H1 (cell line): ENCODE data around the gene RAB44. TPM values are rescaled to one million over a fixed set of nuclear protein-coding genes. Genes with fewer than 3 reads are reported as not detected.

Source experiments
- CTCF ChIA-PET: fragments of 300-600 bp; sonication (Branson Sonifier 250); formaldehyde crosslinking; loops from one replicate; lab custom pipeline; 2021; ENCODE audit not compliant: partially characterized antibody; lab: Charles Lee
- POLR2A ChIA-PET: fragments of 300-600 bp; sonication (Branson Sonifier 250); formaldehyde crosslinking; loops from one replicate; lab custom pipeline; 2021; ENCODE audit warnings: inconsistent platforms; ENCODE audit not compliant: partially characterized antibody; lab: Charles Lee
- DNase-seq, 2 experiments: peaks; one replicate each; pipeline versions ENCODE4 v3.0.0 to v3.0.0-alpha.2; 2010 to 2022; ENCODE audit warnings: low spot score in 2 of 2, low read depth in 1 of 2, mixed read lengths in 1 of 2
- FAIRE-seq: peaks from 2 replicates; lab custom pipeline; 2011; peaks lifted over from hg19 to GRCh38; lab: Jason Lieb, UNC
- H2AFZ ChIP-seq: 2 replicates; pipeline ENCODE4 v1.8.1; 2012; ENCODE audit warnings: low read length, inconsistent platforms
- H2AK5ac ChIP-seq: 2 replicates; pipeline ENCODE4 v1.6.1; 2013; ENCODE audit warnings: low read depth, low read length
- H2BK120ac ChIP-seq: replicated peaks from 2 replicates; pipeline ENCODE3; 2013; ENCODE audit warnings: low read depth, low read length, inconsistent platforms
- H2BK12ac ChIP-seq: 2 replicates; pipeline ENCODE4 v1.6.1; 2013; ENCODE audit warnings: low read depth, low read length
- H2BK15ac ChIP-seq: 2 replicates; pipeline ENCODE4 v1.6.1; 2013; ENCODE audit warnings: low read length
- H2BK20ac ChIP-seq: 2 replicates; pipeline ENCODE4 v1.6.1; 2013; ENCODE audit warnings: low read length
- H2BK5ac ChIP-seq: 2 replicates; pipeline ENCODE4 v1.6.1; 2013; ENCODE audit warnings: low read depth, low read length
- H3K14ac ChIP-seq: 2 replicates; pipeline ENCODE4 v1.6.1; 2013; ENCODE audit warnings: inconsistent platforms; ENCODE audit not compliant: insufficient read length
- H3K18ac ChIP-seq: 2 replicates; pipeline ENCODE4 v1.6.1; 2013; ENCODE audit warnings: low read length; ENCODE audit errors: extremely low read depth
- H3K23ac ChIP-seq: 2 replicates; pipeline ENCODE4 v1.6.1; 2013; ENCODE audit warnings: inconsistent platforms; ENCODE audit not compliant: insufficient read length
- H3K23me2 ChIP-seq: 2 replicates; pipeline ENCODE4 v1.6.1; 2013; ENCODE audit warnings: low read depth, low read length
- H3K27ac ChIP-seq: 2 replicates; pipeline ENCODE4 v1.6.1; 2011; ENCODE audit warnings: low read depth, low read length, inconsistent platforms
- H3K27me3 ChIP-seq, 4 experiments: replicated peaks in 1 of 4; 1 replicate in 1 of 4; 2 replicates in 3 of 4; pipeline versions ENCODE4 v1.6.1 to v1.8.1; 2011 to 2013; ENCODE audit warnings: low read length in 3 of 4, mild to moderate bottlenecking in 3 of 4, inconsistent platforms in 2 of 4, mixed read lengths in 2 of 4, moderate library complexity in 1 of 4; ENCODE audit not compliant: control insufficient read depth in 3 of 4, insufficient read depth in 3 of 4; ENCODE audit errors: extremely low read depth in 1 of 4
- H3K36me3 ChIP-seq, 4 experiments: 2 replicates each; pipeline versions ENCODE4 v1.6.1 to v1.8.1; 2011 to 2013; ENCODE audit warnings: mild to moderate bottlenecking in 4 of 4, low read length in 3 of 4, moderate library complexity in 2 of 4, control low read depth in 1 of 4, inconsistent platforms in 1 of 4; ENCODE audit not compliant: insufficient read depth in 4 of 4, control insufficient read depth in 2 of 4
- H3K4ac ChIP-seq: replicated peaks from 2 replicates; pipeline ENCODE3; 2013; ENCODE audit warnings: low read length, low read depth, mixed read lengths, inconsistent platforms; ENCODE audit not compliant: insufficient read length
- H3K4me1 ChIP-seq, 4 experiments: replicated peaks in 1 of 4; 1 replicate in 1 of 4; 2 replicates in 3 of 4; pipeline versions ENCODE4 v1.6.1 to v1.8.1; 2011 to 2013; ENCODE audit warnings: low read length in 3 of 4, inconsistent platforms in 2 of 4, mixed read lengths in 1 of 4; ENCODE audit not compliant: insufficient read depth in 4 of 4, control insufficient read depth in 3 of 4
- H3K4me2 ChIP-seq, 2 experiments: 2 replicates each; pipeline versions ENCODE4 v1.6.1 to v1.8.1; 2011 to 2013; ENCODE audit warnings: low read depth in 2 of 2, low read length in 2 of 2, control low read depth in 1 of 2, inconsistent platforms in 1 of 2, mild to moderate bottlenecking in 1 of 2; ENCODE audit not compliant: insufficient read depth in 1 of 2
- H3K4me3 ChIP-seq, 4 experiments: fragments of 200-600, 300-600 bp in 1 of 4; sonication (generic), shearing (Covaris generic), sonication (Bioruptor Twin) in 1 of 4; 2 replicates each; pipeline versions ENCODE4 v1.5.1 to v1.8.1; 2011 to 2016; ENCODE audit warnings: low read length in 4 of 4, low read depth in 3 of 4, control low read depth in 2 of 4, inconsistent platforms in 2 of 4, mild to moderate bottlenecking in 2 of 4, mixed read lengths in 1 of 4, moderate library complexity in 1 of 4; ENCODE audit not compliant: insufficient read depth in 2 of 4; ENCODE audit errors: extremely low read depth in 1 of 4
- H3K56ac ChIP-seq: replicated peaks from 2 replicates; pipeline ENCODE3; 2013; ENCODE audit warnings: low read depth, mild to moderate bottlenecking, mixed read lengths, low read length, inconsistent platforms; ENCODE audit not compliant: insufficient read length
- H3K79me1 ChIP-seq: 2 replicates; pipeline ENCODE4 v1.6.1; 2013; ENCODE audit warnings: low read depth, low read length, control low read depth
- H3K79me2 ChIP-seq, 2 experiments: 2 replicates each; pipeline versions ENCODE4 v1.6.1 to v1.8.1; 2012 to 2013; ENCODE audit warnings: low read length in 2 of 2, mild to moderate bottlenecking in 2 of 2, inconsistent platforms in 1 of 2; ENCODE audit not compliant: insufficient read depth in 2 of 2, control insufficient read depth in 1 of 2
- H3K9ac ChIP-seq, 4 experiments: replicated peaks in 1 of 4; 1 replicate in 1 of 4; 2 replicates in 3 of 4; pipeline versions ENCODE4 v1.6.1 to v1.8.1; 2011 to 2013; ENCODE audit warnings: low read depth in 3 of 4, low read length in 3 of 4, control low read depth in 2 of 4, mild to moderate bottlenecking in 2 of 4, moderate library complexity in 2 of 4, inconsistent platforms in 1 of 4; ENCODE audit errors: extremely low read depth in 1 of 4
- H3K9me3 ChIP-seq, 2 experiments: 2 replicates each; pipeline versions ENCODE4 v1.6.1 to v1.8.1; 2012 to 2013; ENCODE audit warnings: mild to moderate bottlenecking in 2 of 2, moderate library complexity in 2 of 2, control low read depth in 1 of 2, inconsistent platforms in 1 of 2, low read depth in 1 of 2, low read length in 1 of 2, mixed read lengths in 1 of 2; ENCODE audit not compliant: insufficient read depth in 2 of 2
- H4K20me1 ChIP-seq, 2 experiments: replicated peaks in 1 of 2; 2 replicates each; pipeline versions ENCODE3 to v1.8.1; 2011 to 2013; ENCODE audit warnings: inconsistent platforms in 2 of 2, low read length in 2 of 2, mild to moderate bottlenecking in 1 of 2; ENCODE audit not compliant: insufficient read depth in 2 of 2, control insufficient read depth in 1 of 2
- H4K5ac ChIP-seq: 2 replicates; pipeline ENCODE4 v1.6.1; 2013; ENCODE audit warnings: low read length, low read depth, mixed read lengths, inconsistent platforms; ENCODE audit not compliant: insufficient read length
- H4K8ac ChIP-seq: 2 replicates; pipeline ENCODE4 v1.8.0; 2013; ENCODE audit warnings: mild to moderate bottlenecking, moderate library complexity, low read length, inconsistent platforms; ENCODE audit not compliant: insufficient read depth; ENCODE audit errors: extremely low read depth
- H4K91ac ChIP-seq: replicated peaks from 2 replicates; pipeline ENCODE3; 2013; ENCODE audit warnings: low read length, mixed read lengths, inconsistent platforms; ENCODE audit not compliant: insufficient read length
- BCL11A ChIP-seq, 2 experiments: IDR thresholded peaks; one replicate each; pipeline ENCODE4 v1.6.1; 2011; ENCODE audit warnings: low read depth in 2 of 2, low read length in 2 of 2, mild to moderate bottlenecking in 2 of 2
- EGR1 ChIP-seq: IDR thresholded peaks from 2 replicates; pipeline ENCODE4 v1.6.1; 2011; ENCODE audit warnings: low read depth, low read length, borderline replicate concordance
- RAD21 ChIP-seq, 2 experiments: IDR thresholded peaks in 1 of 2; conservative IDR thresholded peaks in 1 of 2; 2 replicates each; pipeline ENCODE4 v1.6.1; 2011; ENCODE audit warnings: low read depth in 2 of 2, low read length in 2 of 2, improper control_type of control experiment in 1 of 2, inconsistent platforms in 1 of 2, mild to moderate bottlenecking in 1 of 2, moderate library complexity in 1 of 2
- USF2 ChIP-seq: IDR thresholded peaks from 2 replicates; pipeline ENCODE4 v1.6.1; 2011; ENCODE audit warnings: low read length, improper control_type of control experiment
- ZNF274 ChIP-seq: IDR thresholded peaks from 2 replicates; pipeline ENCODE4 v1.7.0; 2012; ENCODE audit warnings: low read length, borderline replicate concordance; ENCODE audit errors: extremely low read depth
- WGBS, 2 experiments: shearing (Covaris generic) in 1 of 2; methylation state at CpG; one replicate each; pipeline versions ENCODE4 v1.1.6 to v1.1.7; 2013 to 2015; ENCODE audit warnings: low lambda C conversion rate in 2 of 2, mixed read lengths in 2 of 2, inconsistent platforms in 1 of 2, low coverage in 1 of 2, missing lambda C conversion rate in 1 of 2; ENCODE audit not compliant: insufficient replicate concordance in 2 of 2, insufficient coverage in 1 of 2, insufficient read length in 1 of 2; ENCODE audit errors: extremely low coverage in 1 of 2, missing lambda C conversion rate in 1 of 2; 5-methylcytosine and 5-hydroxymethylcytosine counted together
- polyA plus RNA-seq, 7 experiments: library from polyadenylated mRNA; depleted of rRNA in 3 of 7; stranded (reverse) in 5 of 7; unstranded in 2 of 7; fragments of >200 nt in 5 of 7; fragments of 200-250 nt in 2 of 7; gene quantifications; 1 replicate in 5 of 7; 2 replicates in 1 of 7; 4 replicates in 1 of 7; pipeline versions ENCODE4 v1.2.1 to v1.2.3, GENCODE V29; 2011 to 2013; ENCODE audit warnings: missing spikeins in 2 of 7, mixed read lengths in 2 of 7
- total RNA-seq: library from RNA; stranded (reverse); fragmentation: NEBNext Ultra II Directional; extraction: Animal tissue kit (Norgen Biotek cat#: 25700); gene quantifications from 2 replicates; pipeline ENCODE4 v1.2.1, GENCODE V29; 2021

Gene RAB44
- total and polyA plus RNA-seq, 2 of the 8 experiments (the other 6 are each of a cell fraction or from before 2014, with no cell fraction given) = 0.02 TPM; not detected in 1

GRCh38 chr6:36699348-36699747, 1.7 kb downstream of the RAB44 start:
- FAIRE-seq (no peak), DNase-seq (no peak)
- no peaks in the 10 kb centered on the region for H3K36me3 ChIP-seq
- H4K8ac ChIP-seq = no peak overlapping the region
- H3K4me1 ChIP-seq = no peaks in the 10 kb centered on the region
- peaks cover 0 to 3% of the 10 kb centered on the region in 2 experiments for H4K20me1 ChIP-seq
- no peak overlapping the region for H2AFZ ChIP-seq
- no peak overlapping the region for H2AK5ac ChIP-seq
- no peaks in the 10 kb centered on the region for H3K79me1 ChIP-seq
- no peak overlapping the region for H2BK12ac ChIP-seq
- no peak overlapping the region for H3K4me2 ChIP-seq
- no peak overlapping the region for H2BK5ac ChIP-seq
- no peak overlapping the region for H3K27ac ChIP-seq
- H3K9me3 ChIP-seq = no peaks in the 10 kb centered on the region
- no peak overlapping the region for H3K14ac ChIP-seq
- WGBS, 2 experiments = 91% methylated on average over 7 of the region's 7 CpGs; no CpG with 5 or more reads in 1 of the 2 experiments
- no peaks in the 10 kb centered on the region for H3K79me2 ChIP-seq
- no peak overlapping the region for H3K23ac ChIP-seq
- no peak overlapping the region for H4K91ac ChIP-seq
- H3K9ac ChIP-seq = no peak overlapping the region
- ChIA-PET CTCF (interaction anchor here (2.0 to 2.1 kb wide), 3 partner anchors 25 to 81 kb away, joined by 4 to 7 read pairs (median 7); no protein-coding TSS in a partner anchor), POLR2A (interaction anchor here (0.9 kb wide), 1 partner anchor 93 kb away, joined by 3 read pairs; no protein-coding TSS in a partner anchor)
- no peak overlapping the region for H4K5ac ChIP-seq
- H2BK15ac ChIP-seq = no peak overlapping the region
- H3K23me2 ChIP-seq = no peaks in the 10 kb centered on the region
- H3K4ac ChIP-seq = no peak overlapping the region
- no peak for TF ChIP-seq BCL11A (IDR thresholded peaks at IDR 0.05; ENCODE audit: low read depth in 2 of 2, low read length in 2 of 2)
- TF ChIP-seq EGR1 = no peak
- no peak for TF ChIP-seq ZNF274
- TF ChIP-seq USF2 = no peak
- TF ChIP-seq RAD21 (IDR thresholded peaks at IDR 0.05 in 1 of 2, conservative IDR thresholded peaks at IDR 0.05 in 1 of 2; ENCODE audit: low read depth in 2 of 2, low read length in 2 of 2) = no peak
- H3K4me3 ChIP-seq = no peak overlapping the region
- no peak overlapping the region for H3K18ac ChIP-seq
- no peak overlapping the region for H2BK20ac ChIP-seq
- H2BK120ac ChIP-seq = no peak overlapping the region
- no peaks in the 10 kb centered on the region for H3K27me3 ChIP-seq
- no peak overlapping the region for H3K56ac ChIP-seq
